ENCODE measurements around the gene LGALSL.
"Not testable (repeated sequence)": the region's sequence is repeated elsewhere in the genome, so short reads cannot be mapped to it uniquely, and the experiment has no call there.

Gene LGALSL

DNA sequence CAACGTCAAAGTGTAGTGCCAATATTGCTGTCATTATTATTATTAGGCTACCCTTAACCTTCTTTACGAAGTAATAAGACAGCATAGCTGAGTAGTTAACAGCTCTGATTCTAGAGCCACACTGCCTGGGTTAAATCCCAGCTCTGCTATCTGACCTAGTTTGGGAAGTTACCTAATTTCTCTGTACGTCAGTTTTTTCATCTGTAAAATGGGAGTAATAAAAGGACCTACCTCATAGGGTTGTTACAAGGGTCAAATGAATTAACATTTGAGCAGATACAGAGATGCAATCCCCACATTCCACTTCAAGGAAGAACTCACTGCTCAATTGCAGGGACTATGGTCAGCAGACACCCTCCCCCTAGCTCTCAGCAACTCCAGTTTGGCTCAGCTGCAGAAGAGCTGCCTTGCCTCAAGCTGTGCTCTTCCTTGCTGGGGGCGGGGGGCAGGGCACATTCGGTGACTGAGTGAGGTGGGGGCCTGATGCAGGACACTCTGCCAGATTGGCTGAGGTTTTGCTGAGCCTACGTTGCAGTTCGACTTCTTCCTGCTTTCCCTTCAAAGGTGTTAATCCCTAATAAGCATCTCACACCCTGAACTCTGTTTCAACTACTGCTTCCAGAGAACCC is 11.0 kb upstream of the LGALSL start:
- DNase-seq, result no peak

DNA sequence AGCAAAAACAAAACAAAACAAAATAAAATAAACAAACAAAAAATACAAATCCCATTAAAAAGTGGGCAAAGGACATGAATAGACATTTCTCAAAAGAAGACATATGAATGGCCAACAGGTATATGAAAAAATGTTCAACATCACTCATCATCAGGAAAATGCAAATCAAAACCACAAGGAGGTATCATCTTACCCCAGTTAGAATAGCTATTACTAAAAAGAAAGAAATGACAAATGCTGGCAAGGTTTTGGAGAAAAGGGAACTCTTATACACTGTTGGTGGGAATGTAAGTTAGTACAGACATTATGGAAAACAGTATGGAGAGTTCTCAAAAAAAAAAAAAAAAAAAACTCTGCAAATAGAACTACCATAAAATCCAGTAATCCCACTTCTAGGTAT is 8.0 kb upstream of the LGALSL start:
- DNase-seq, result not testable (repeated sequence)

DNA sequence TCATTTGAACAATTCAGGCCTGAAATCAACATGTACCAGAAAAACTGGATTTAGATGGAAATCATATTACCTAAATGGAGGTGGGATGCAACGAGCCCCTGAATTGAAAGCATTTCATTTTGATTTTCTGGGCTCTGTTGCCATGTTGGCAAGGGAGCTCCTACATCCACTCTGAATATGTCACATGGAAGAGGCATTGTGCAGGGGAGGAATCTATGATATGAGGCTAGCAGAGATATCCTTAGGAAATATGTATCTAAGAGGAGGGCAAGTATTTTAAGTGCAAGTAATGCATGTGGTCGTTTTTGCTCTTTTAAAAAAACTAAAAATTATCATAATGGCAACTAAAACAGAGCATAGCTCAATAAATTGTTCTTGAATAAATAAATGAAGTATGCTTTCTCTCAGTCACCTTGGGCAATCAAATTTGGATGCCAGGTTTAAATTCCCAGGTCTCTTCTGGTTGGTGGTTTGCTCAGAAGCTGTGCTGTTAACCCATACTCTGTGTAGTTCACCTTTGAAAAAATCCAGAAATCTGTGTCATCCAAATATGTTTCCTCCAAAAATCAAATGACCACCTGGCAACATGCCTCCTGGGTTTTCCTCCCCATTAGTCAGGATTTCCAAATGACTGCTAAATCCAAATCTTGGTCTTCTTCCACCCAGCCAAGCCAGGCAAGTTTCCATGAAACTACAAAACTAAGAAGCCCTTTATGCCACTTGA is 6.5 kb upstream of the LGALSL start:
- no peak for DNase-seq

DNA sequence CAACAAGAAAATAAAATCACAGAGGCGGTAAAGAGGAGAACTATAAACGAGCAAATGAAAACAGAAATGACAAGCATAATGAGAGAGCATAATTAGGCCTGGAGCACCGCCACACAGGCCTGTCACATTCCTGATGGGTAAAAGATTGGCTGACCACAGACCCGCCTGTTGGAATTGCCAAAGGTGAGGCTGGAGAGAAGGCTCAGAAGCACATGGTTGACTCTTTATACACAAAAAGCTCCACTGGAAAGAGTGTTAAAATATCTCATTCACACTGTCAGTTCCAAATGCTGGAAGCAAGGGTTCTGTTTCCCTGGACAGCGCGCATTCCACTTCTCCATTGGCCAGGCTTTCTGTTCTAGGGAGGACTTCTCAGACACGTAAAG is 5.9 kb upstream of the LGALSL start:
- DNase-seq, result no peak

DNA sequence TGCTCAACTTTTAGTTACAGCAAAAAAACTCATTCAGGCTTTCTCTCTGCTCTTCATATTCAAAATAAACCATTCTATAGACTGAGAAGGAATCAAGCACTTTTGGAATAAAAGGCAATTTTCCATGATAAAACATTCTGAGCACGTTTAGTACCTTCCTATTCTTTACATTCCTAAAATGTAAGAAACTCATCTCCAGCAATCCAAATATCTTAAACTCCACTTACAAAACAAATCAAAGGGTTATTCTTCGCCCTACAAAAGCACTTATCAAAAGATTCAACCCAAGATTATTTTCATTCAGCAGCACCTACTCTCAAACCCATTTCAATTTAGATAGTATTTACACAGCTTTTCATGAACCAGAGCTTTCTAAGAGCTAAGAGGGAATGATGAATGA is 2.9 kb upstream of the LGALSL start:
- DNase-seq, result no peak

DNA sequence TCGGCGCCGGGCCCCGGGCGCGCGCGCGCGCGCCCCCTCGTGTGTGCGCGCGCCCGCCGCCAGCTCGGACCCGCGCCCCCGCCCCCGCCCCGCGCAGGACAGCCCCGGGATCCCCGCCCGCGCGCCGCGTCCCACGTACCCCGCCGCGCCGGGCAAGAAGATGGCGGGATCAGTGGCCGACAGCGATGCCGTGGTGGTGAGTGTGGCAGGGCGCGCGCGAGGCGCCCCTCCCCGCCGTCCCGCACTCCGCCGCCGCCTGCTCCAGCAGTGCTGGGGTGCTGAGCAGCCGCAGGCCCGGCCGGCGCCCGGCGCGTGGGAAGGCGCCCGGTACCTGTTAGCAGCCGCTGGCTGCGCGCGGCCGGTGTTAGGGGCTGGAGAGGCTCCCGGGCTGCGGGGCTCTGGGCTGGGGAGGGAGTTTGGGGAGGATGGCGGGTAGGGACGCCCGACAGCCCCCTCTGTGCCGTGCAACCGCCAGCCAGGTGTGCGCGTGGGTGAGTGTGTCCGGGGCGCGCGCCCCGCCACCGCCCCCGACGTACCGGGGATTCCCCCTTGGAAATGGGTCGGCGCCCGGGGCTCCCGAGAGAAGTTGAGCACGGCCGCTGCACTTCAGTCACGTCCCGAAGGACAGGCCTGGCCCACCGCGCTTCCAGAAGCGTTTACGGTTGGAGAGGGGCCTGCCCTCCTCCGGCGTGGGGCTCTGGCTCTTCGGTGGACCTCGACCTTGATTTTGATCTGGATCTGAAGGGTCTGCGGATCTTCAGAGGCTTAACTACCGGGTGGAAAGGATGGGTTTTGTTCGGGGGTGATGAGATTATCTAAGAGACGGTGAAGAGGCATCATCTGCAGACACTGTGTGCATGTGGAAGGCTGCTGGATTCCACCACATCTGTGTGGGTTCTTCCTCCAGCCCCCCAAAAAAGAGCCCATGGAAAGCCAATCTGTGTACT is 697 bp downstream of the LGALSL start:
- peak; percentile 13 for DNase-seq

DNA sequence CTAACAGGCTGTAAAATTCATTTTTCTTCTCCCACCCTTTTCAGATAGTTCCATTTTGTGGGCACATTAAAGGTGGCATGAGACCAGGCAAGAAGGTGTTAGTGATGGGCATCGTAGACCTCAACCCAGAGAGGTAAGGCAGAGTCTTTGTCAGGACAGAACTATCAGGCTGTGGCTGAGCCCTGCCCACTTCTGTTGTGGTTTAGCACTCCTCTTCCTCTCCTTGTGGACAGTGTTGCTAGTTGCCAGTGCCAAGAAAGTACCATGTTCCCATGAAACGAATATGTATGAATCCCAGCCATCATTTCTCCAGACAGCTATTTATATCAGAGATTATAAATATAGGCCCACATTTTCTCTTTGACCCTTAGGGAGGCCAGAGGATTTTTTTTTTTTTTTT is 1.6 kb downstream of the LGALSL start:
- no peak for DNase-seq

DNA sequence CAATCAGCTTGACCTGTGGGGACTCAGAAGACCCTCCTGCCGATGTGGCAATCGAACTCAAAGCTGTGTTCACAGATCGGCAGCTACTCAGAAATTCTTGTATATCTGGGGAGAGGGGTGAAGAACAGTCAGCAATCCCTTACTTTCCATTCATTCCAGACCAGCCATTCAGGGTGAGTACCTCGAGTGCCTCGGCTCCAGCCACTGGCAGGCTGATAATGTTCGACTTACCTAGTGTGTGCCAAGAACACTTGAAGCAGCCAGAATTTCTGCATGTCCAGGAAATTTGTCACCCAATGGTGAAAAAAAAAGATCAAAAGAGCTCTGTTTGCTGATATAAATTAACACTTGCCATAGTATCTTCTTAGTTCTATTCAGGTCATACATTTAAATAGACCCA is 2.3 kb downstream of the LGALSL start:
- no peak for DNase-seq

DNA sequence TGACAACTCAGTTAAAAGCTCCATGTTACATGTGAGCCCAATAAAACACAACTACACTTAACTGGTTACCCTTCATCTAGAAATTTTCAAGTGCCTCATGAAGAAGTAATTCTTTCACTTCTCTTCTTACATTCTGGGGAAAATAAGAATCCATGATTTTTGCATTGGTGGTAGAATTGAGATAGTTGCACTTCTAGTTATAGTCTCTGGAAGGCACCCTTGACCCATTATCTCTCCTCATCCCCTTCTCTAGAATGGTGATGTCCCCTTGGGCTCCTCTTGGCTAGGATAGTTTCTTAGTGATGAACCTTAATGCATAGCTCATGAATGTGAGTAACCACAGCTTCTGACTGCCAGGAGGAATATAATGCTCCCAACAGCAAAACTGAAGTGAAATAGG is 3.6 kb downstream of the LGALSL start:
- no peak for DNase-seq

DNA sequence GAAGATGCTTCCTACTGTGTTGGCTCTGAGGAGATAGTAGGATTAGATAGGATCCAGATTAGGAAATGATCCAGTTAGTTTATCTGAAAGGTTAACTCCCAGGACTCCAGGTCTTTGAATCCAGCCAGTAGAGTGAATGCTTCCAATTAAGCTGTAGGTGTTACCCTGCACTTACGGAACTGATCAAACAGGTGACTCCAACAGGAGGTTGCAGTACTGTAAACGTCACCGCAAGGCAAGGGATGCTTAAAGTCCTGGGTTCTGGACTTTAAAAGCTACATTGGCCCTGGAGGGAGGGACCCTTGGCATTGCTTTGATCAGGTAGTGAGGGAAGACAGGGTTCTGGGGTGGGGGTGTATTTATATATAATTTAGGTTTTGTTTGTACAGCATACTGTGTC is 5.6 kb downstream of the LGALSL start:
- no peak for DNase-seq

DNA sequence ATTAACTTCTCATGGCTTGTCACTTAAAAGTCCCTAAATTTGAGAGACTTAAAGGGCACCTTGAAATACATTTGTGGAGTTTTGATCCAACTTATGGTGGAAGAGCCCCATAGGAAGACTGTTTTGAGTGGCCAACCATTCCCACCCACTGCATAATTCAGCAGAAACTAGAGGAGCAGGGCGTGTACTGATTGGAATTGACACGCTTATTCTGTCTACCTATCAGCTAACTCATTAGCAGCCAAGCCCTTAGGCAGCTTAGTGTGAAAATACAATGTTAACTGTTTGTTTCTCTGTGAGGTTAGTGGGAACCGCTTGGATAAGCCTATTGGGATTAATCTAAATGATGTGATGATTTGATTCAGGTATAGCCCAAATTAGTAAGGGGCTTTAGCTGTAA is 6.4 kb downstream of the LGALSL start:
- no peak for DNase-seq

DNA sequence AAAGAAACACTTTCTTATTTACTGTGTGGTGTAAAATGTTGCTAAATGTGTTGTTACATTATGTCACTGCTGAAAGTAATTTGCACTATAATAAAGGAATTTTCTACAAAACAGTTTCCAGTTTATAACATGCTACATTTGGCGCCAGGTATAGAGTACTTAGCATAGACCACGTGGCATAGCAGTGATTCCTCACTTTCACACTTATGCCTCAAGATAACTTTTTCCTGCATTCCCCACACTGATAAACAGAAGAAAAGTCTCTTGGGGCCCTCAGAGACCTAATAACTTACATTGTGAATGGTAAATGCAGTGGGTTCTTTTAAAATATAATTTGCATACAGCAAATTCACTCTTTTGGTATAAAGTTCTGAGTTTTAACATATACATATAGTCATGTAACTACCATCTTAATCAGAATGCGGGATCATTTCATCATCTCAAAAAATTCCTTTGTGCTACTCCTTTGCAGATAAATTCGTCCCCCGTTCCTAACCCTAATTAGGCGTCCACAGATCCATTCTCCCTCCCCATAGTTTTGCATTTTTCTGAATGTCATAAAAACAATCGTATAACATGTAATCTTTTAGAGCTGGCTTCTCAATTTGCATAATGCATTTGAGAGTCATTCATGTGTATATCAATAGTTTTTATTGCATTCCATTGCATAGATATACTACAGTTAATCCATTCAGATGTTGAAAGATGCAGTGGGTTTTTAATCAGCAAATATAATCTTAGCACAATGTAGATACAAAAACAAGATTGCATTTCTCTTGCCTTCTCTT is 7.5 kb downstream of the LGALSL start:
- DNase-seq, result no peak

DNA sequence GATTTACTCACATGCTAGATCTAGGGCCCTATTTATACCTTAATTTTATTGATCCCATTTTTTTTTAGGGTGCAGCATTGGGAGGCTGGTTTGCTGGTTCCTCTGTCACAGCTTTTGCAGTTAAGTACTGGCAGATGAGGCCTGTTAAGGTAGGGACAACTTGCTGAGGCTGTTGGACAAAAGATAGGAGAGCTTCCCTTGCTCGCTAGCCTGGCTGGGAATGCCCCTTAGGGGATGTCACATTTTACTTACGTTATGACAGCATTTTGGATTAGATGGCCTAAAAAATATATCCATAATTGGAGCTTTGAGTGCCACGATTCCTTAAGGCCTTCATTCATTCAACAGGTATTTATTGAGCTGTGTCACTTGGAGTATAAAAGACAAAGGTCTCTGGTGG is 8.2 kb downstream of the LGALSL start:
- no peak for DNase-seq

DNA sequence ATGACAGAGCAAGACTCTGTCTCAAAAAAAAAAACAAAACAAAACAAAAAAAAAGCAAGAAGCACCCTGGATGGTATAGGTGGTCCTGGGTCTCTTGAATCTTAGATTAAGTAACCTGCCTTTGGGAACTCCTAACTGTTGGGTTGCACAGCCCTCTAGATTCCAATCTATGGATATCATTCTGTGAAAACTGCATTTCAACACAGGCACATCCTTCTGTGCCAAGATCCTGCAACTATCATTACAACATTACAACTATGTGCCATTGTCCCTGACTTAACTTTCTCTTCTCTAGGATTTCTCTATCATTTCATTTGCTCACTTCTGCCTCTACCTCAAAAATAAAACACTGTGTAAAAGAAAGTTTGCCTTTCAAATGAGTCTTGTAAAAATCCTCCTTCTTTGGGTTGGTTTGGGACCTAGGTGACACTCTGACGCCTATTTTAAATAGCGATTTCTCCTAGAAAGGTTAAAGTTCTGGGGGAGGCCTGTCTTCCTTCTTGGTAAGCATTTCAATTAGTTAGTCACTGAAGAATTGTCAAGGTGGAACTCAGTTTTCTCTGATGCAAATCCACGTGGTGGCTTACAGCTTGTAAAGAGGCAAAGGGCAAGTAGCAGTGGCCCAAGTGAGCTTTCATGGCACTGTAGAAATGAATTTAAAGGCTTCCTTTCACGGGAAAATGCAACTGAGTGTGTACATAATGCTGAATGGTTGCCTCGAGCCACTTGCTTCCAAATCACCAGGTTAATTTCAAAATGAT is 9.2 kb downstream of the LGALSL start:
- no peak for DNase-seq

DNA sequence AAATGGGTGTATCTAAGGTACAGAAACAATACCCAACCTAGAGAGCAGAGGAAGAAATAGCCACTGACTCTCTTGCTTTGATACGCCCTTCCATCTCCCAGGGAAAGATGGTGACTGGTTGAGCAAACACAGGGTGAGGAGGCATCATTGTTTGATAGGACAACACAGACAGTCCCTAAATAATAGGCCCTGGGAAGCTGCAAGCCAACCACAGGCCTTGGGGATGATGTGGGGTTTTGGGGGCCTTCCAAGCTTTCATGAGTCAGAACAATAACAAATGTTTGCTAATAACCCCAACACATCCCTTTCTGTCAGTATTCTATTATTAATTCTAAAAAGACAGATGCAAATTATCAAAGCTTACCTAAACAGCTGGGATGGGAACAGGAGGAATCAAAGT is 9.8 kb downstream of the LGALSL start:
- DNase-seq, result no peak

DNA sequence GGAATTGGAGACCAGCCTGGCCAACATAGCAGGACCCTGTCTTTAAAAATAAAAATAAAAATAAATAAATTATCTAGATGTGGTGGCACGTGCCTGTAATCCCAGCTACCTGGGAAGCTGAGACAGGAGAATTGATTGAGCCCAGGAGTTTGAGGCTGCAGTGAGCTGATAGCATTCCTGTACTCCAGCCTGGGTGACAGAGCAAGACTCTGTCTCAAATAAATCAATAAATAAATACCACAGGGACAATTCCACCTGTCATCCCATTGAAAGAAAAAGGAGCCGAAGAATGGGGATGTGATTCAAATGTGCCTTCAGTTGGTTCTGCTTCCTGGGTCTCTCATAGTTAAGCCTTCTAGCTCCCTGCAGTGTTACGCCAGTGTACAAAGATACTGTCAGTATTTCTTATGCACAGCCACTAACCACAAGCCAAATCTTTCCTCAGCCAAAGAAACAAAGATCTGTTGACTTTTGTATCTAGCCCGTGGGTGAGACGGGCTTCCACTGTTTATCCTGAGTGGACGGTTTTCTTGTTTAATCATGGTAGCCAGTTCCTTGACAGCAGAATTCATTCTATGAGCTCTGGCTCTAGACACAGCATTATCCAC is 12.6 kb downstream of the LGALSL start:
- no peak for DNase-seq

DNA sequence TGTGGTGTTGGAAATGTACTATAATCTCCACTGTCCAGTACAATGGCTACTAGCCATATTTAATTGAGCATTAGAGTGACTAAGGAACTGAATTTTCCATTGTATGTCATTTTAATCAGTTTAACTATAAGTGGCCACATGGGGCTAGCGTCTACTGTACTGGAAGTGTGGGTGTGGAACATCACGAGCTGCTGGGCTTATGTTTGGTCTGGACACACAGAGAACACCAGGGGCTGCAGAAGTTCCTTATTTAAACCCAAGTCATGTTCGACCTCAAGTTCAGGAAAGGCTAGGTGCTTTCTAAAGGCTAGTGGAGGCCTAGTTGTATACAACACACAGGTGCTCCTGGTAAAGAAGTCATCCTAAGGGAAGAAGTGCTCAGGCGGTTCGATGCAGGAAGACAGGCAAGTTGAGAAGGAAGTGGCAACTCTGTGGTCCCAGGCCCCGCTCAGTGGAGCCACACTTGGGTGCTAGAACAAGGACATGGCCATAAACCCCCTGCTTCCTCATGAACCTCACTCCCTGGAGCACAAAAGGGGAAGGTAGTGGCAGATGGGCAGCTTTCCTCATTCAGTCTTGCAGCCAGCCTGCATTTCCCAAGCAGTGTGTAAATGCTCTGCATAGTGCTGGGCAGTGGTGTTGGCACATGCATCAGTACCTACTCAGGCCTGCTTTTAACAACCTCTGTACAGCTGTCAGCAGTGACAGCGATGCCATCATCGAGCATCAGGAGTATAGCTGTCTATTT is 13.3 kb downstream of the LGALSL start:
- DNase-seq, result no peak

DNA sequence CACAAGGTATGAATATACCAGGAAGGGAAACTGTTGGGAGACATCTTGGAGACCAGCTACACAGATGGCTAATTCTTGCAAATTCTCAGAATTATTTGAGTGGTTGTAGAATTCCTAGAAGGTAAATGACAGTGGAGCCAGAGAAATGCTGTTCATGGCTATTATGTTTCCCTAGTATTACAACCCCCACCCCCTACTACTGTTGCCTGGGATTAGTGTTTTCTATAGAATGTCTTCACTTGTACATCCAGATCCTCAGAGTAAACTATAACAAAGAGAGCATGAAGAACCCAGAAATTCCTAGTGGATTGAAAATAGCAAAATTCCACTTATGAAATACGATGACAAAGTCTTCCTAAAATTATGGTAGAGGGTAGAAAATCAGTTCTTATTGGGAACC is 15.3 kb downstream of the LGALSL start:
- no peak for DNase-seq

DNA sequence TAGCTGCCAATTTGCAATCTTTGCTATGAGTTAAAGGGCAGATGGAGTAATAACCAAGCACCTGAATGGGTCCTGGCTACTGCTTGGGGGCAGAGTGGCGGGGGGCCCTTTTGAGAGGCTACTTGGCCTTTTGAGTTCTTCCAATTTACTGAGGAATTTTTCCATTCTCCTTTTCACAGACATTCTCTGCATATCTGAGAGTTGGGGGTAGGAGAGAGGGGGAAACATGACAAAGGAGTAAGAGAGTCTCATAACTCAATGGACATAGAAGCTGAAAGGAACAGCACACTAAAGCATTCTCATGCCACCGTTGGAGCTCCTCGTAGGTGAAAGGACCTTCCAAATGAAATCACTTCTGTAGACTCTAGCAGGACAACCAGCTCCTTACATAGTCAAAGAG is 16.1 kb downstream of the LGALSL start:
- DNase-seq, result no peak

DNA sequence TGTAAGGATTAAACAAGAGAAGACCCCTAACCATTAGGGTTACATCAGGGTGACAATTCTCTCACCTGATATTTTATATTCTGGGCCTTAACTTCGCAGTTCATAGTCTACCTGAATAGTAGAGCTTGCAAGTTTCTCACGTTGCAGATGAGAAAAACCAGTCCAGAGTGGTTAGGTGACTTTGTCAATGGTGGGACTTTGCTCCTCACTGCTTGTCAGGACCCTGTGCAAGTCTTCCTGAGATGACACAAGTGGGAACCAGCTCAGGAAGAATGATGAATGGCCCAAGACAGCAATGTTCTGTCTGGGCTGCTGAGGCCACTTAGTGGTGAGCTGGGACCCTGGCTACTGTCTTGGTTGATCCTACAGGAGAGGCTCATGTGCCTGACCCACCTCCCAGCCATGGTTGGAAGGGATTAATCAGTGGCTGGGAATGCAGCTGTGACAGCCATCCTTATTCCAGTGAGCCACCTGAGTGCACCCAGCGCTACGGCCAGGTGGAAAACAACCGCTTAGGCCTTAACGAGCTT is 16.9 kb downstream of the LGALSL start:
- no peak for DNase-seq

DNA sequence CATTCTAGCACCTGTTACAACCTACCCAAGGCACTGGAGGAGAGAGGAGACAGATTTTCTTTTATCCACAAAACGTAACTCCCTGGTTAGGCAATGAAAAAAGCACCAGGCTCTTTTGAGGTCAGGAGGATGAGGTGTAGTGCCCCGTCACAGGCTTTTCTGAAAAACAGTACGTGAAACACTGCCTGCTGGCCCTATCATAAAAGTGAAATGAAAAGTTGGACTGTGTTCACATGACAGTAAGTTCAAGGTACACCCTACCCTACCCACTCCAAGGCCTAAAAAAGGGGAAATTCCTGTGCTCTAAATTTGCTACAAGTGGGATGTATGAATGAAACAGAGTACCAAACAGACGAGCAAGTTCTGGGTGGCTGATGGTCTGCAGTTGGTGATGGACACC is 17.6 kb downstream of the LGALSL start:
- no peak for DNase-seq

Measured in activated gamma-delta T cell (primary cell).